Loucy (cell line): ENCODE measurements around the gene ADGRE1.
A peak's percentile ranks its signal among the peaks of the same experiment; 100 is the strongest.

Experiments used
- H2AFZ ChIP-seq: fragments of 200-600 bp; sonication (generic); 2 replicates; pipeline ENCODE4 v1.6.0; 2016; ENCODE audit warnings: antibody characterized with exemption, mild to moderate bottlenecking, low read length, moderate library complexity
- H3F3A ChIP-seq: fragments of 200-600 bp; 2 replicates; pipeline ENCODE4 v1.6.0; 2016; ENCODE audit warnings: antibody characterized with exemption, low read depth, mild to moderate bottlenecking
- H3K27me3 ChIP-seq: fragments of 200-600 bp; sonication (generic); 2 replicates; pipeline ENCODE4 v1.6.1; 2014; ENCODE audit warnings: low read length, mild to moderate bottlenecking; ENCODE audit not compliant: insufficient read depth, poor library complexity, severe bottlenecking
- H3K36me3 ChIP-seq: fragments of 200-600 bp; sonication (generic); 2 replicates; pipeline ENCODE4 v1.6.1; 2016; ENCODE audit warnings: low read length; ENCODE audit not compliant: insufficient read depth
- H3K4me1 ChIP-seq: fragments of 200-600 bp; sonication (generic); 2 replicates; pipeline ENCODE4 v1.5.1; 2014; ENCODE audit warnings: low read length, mild to moderate bottlenecking; ENCODE audit not compliant: insufficient read depth, poor library complexity, severe bottlenecking
- H3K4me2 ChIP-seq: fragments of 200-600 bp; sonication (generic); 2 replicates; pipeline ENCODE4 v1.6.0; 2014; ENCODE audit warnings: antibody characterized with exemption, low read length, low read depth, mild to moderate bottlenecking; ENCODE audit not compliant: poor library complexity, severe bottlenecking
- H3K4me3 ChIP-seq: fragments of 200-600 bp; sonication (generic); 2 replicates; pipeline ENCODE4 v1.5.1; 2014; ENCODE audit warnings: low read length, mild to moderate bottlenecking, mixed read lengths; ENCODE audit not compliant: poor library complexity, severe bottlenecking
- H3K79me2 ChIP-seq: fragments of 200-600 bp; sonication (generic); 2 replicates; pipeline ENCODE4 v1.6.1; 2014; ENCODE audit warnings: low read length; ENCODE audit not compliant: insufficient read depth
- H3K9ac ChIP-seq: fragments of 200-600 bp; sonication (generic); 2 replicates; pipeline ENCODE4 v1.6.0; 2014; ENCODE audit warnings: mild to moderate bottlenecking, low read depth, low read length, moderate library complexity; ENCODE audit not compliant: poor library complexity, severe bottlenecking
- H3K9me2 ChIP-seq: fragments of 200-600 bp; sonication (generic); replicated peaks from 2 replicates; pipeline ENCODE4 v1.6.1; 2016; ENCODE audit warnings: low read depth, low read length, mixed read lengths
- H3K9me3 ChIP-seq: fragments of 200-600 bp; sonication (generic); 2 replicates; pipeline ENCODE4 v1.6.1; 2014; ENCODE audit warnings: mild to moderate bottlenecking, antibody characterized with exemption, low read length, low read depth; ENCODE audit not compliant: insufficient read depth
- H4K20me1 ChIP-seq: fragments of 200-600 bp; sonication (generic); 2 replicates; pipeline ENCODE4 v1.6.0; 2014; ENCODE audit warnings: antibody characterized with exemption, low read length, mild to moderate bottlenecking; ENCODE audit not compliant: insufficient read depth, poor library complexity, severe bottlenecking
- EZH2phosphoT487 ChIP-seq: fragments of 200-600 bp; IDR thresholded peaks from 2 replicates; pipeline ENCODE4 v1.6.1; 2018; ENCODE audit warnings: antibody characterized with exemption, mild to moderate bottlenecking, moderate library complexity, borderline replicate concordance
- TF ChIP-seq, protein P1 (sequence below): fragments of 200-600 bp; sonication (generic); conservative IDR thresholded peaks from 2 replicates; pipeline ENCODE4 v1.5.1; 2014; ENCODE audit warnings: mild to moderate bottlenecking, antibody characterized with exemption, low read length

The ADGRE1 gene

GRCh38 chr19:6925386-6925785 is 38.0 kb downstream of the ADGRE1 start:
- Histone ChIP-seq H4K20me1 (no peaks in the 10 kb centered on the region), H2AFZ (no peak overlapping the region), H3K9me3 (no peaks in the 10 kb centered on the region), H3K4me2 (no peak overlapping the region), H3K9me2 (no peaks in the 10 kb centered on the region), H3K4me3 (no peak overlapping the region), H3K27me3 (no peaks in the 10 kb centered on the region), H3K9ac (no peak overlapping the region), H3K79me2 (no peaks in the 10 kb centered on the region), H3F3A (no peaks in the 10 kb centered on the region), H3K36me3 (no peaks in the 10 kb centered on the region), H3K4me1 (no peaks in the 10 kb centered on the region)
- TF ChIP-seq EZH2phosphoT487 = no peak
- TF ChIP-seq, protein P1, sequence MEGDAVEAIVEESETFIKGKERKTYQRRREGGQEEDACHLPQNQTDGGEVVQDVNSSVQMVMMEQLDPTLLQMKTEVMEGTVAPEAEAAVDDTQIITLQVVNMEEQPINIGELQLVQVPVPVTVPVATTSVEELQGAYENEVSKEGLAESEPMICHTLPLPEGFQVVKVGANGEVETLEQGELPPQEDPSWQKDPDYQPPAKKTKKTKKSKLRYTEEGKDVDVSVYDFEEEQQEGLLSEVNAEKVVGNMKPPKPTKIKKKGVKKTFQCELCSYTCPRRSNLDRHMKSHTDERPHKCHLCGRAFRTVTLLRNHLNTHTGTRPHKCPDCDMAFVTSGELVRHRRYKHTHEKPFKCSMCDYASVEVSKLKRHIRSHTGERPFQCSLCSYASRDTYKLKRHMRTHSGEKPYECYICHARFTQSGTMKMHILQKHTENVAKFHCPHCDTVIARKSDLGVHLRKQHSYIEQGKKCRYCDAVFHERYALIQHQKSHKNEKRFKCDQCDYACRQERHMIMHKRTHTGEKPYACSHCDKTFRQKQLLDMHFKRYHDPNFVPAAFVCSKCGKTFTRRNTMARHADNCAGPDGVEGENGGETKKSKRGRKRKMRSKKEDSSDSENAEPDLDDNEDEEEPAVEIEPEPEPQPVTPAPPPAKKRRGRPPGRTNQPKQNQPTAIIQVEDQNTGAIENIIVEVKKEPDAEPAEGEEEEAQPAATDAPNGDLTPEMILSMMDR = no peak

DNA sequence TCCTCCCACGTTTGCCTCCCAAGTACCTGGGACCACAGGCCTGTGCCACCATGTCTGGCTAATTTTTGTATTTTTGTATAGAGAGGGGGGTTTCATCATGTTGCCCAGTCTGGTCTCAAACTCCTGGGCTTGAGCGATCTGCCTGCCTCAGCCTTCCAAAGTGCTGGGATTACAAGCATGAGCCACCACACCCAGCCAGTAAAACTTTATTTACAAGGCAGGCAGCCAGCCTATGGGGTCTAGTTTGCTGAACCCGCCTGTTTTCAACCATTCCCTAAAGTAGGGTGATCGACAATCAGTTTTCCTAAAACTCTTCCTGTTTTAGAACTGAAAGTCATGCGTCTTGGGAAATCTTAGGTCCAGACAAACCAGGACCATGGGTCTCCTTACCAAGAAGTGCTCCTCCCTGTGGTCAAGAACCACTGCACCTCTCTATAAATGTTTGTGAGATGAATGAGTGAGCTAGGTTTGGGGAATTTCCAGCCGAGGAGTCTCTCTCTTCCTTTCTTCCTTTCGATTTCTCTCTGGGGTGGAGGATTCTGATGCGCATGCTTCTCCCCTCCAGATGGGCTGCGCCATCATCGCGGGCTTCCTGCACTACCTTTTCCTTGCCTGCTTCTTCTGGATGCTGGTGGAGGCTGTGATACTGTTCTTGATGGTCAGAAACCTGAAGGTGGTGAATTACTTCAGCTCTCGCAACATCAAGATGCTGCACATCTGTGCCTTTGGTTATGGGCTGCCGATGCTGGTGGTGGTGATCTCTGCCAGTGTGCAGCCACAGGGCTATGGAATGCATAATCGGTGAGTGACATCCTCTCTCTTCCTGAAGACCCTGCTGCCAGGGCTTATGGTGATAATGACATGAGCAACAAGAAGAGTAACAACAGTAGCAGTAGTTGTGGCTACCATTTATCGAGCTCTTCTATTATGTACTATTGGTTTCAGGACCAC is 38.7 kb downstream of the ADGRE1 start:
- no peaks in the 10 kb centered on the region for H3K4me1 ChIP-seq
- no peaks in the 10 kb centered on the region for H4K20me1 ChIP-seq
- H3K4me3 ChIP-seq = no peak overlapping the region
- H3K27me3 ChIP-seq = no peaks in the 10 kb centered on the region
- H3K79me2 ChIP-seq = no peaks in the 10 kb centered on the region
- TF ChIP-seq, protein P1 = peak; percentile 63
- no peak for TF ChIP-seq EZH2phosphoT487
- H3F3A ChIP-seq = no peaks in the 10 kb centered on the region
- H2AFZ ChIP-seq = no peak overlapping the region
- no peaks in the 10 kb centered on the region for H3K9me2 ChIP-seq
- H3K4me2 ChIP-seq = no peak overlapping the region
- no peaks in the 10 kb centered on the region for H3K9me3 ChIP-seq
- no peak overlapping the region for H3K9ac ChIP-seq
- no peaks in the 10 kb centered on the region for H3K36me3 ChIP-seq

DNA sequence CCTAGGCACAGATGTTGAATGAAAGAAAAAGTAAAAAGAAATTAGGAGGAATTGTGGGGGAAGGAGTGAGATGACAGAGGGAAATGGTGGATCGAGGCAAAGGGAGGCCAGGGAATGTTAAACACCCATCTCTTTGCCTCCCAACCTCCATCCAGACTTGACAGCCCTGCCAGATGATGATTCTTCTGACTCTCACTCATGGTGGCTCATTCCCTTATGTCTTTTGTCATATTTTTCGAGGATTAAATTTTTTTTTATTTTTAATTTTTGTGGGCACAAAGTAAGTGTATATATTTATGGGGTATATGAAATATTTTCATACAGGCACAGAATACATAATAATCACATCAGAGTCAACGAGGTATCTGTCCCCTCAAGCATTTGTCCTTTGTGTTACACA is 42.8 kb downstream of the ADGRE1 start:
- Histone ChIP-seq H3K4me2 (no peak overlapping the region), H4K20me1 (no peaks in the 10 kb centered on the region), H3K9ac (no peak overlapping the region), H3F3A (no peaks in the 10 kb centered on the region), H3K4me3 (no peak overlapping the region), H2AFZ (no peak overlapping the region), H3K27me3 (no peaks in the 10 kb centered on the region), H3K36me3 (no peaks in the 10 kb centered on the region), H3K9me2 (no peaks in the 10 kb centered on the region), H3K79me2 (no peaks in the 10 kb centered on the region), H3K4me1 (no peaks in the 10 kb centered on the region), H3K9me3 (no peaks in the 10 kb centered on the region)
- TF ChIP-seq, protein P1 = no peak
- no peak for TF ChIP-seq EZH2phosphoT487
